ENCODE measurements around the gene A4GNT.

DNA sequence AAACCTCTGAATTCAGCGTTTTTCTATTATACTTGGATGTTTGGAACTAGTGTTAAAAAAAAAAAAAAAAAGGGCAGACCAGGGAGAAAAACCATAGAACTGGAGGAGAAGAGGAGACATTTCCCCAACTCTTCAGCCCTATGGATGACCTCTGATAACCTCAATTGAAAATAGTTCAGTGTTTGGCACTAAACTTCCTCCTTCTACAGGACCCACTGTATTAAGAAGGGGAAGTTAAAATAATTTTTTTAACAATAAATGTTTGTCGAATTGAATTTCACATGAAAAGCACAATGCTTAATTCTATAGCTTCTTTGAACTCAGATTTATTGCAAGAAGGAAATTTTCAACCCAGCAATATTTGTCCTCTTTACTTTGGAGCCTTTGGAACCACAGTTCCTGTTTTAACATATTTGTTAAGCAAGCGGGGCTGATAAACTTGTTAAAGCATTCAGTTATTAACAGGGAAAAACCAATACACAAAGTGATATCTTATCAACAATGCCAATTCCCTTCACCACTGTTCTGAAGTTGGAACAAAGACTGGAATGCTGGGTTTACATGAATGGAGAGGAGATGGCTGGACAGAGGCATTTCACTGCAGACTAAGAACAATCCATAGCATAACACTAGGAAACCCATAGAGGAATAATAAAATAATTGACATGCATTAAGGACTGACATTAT lies 3.1 kb upstream of the A4GNT start:
- TF ChIP-seq, protein P1, sequence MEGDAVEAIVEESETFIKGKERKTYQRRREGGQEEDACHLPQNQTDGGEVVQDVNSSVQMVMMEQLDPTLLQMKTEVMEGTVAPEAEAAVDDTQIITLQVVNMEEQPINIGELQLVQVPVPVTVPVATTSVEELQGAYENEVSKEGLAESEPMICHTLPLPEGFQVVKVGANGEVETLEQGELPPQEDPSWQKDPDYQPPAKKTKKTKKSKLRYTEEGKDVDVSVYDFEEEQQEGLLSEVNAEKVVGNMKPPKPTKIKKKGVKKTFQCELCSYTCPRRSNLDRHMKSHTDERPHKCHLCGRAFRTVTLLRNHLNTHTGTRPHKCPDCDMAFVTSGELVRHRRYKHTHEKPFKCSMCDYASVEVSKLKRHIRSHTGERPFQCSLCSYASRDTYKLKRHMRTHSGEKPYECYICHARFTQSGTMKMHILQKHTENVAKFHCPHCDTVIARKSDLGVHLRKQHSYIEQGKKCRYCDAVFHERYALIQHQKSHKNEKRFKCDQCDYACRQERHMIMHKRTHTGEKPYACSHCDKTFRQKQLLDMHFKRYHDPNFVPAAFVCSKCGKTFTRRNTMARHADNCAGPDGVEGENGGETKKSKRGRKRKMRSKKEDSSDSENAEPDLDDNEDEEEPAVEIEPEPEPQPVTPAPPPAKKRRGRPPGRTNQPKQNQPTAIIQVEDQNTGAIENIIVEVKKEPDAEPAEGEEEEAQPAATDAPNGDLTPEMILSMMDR (conservative IDR thresholded peaks at IDR 0.05) = no peak
- no peak for TF ChIP-seq ZFX (IDR thresholded peaks at IDR 0.05)

Data from C4-2B (cell line).